OCI-LY1 (cell line): Measurements from ENCODE around the gene HLA-A.

Experiments used
- H2AFZ ChIP-seq: fragments of 200-600 bp; sonication (generic), shearing (Covaris generic); 2 replicates; pipeline ENCODE4 v1.6.0; 2014; ENCODE audit warnings: antibody characterized with exemption, mild to moderate bottlenecking, low read length
- H3F3A ChIP-seq: fragments of 200-600 bp; sonication (generic), shearing (Covaris generic); 2 replicates; pipeline ENCODE4 v1.6.0; 2014; ENCODE audit warnings: mild to moderate bottlenecking, antibody characterized with exemption, low read length, moderate library complexity; ENCODE audit not compliant: insufficient read depth
- H3K27ac ChIP-seq: fragments of 200-600 bp; sonication (generic); 2 replicates; pipeline ENCODE4 v1.5.1; 2014; ENCODE audit warnings: low read length, mixed run types, mild to moderate bottlenecking, low read depth; ENCODE audit not compliant: poor library complexity, severe bottlenecking
- H3K27me3 ChIP-seq: fragments of 200-600 bp; sonication (generic); 2 replicates; pipeline ENCODE4 v1.6.0; 2014; ENCODE audit warnings: antibody characterized with exemption, mild to moderate bottlenecking, low read length, moderate library complexity; ENCODE audit not compliant: insufficient read depth
- H3K36me3 ChIP-seq: fragments of 200-600 bp; sonication (generic); 2 replicates; pipeline ENCODE4 v1.6.1; 2014; ENCODE audit warnings: mild to moderate bottlenecking, antibody characterized with exemption, low read length, moderate library complexity, mixed read lengths; ENCODE audit not compliant: insufficient read depth
- H3K4me1 ChIP-seq: fragments of 200-600 bp; sonication (generic); 2 replicates; pipeline ENCODE4 v1.5.1; 2014; ENCODE audit warnings: mild to moderate bottlenecking, low read length, moderate library complexity; ENCODE audit not compliant: insufficient read depth, severe bottlenecking
- H3K4me2 ChIP-seq: fragments of 200-600 bp; sonication (generic), shearing (Covaris generic); 2 replicates; pipeline ENCODE4 v1.6.1; 2014; ENCODE audit warnings: low read length
- H3K4me3 ChIP-seq: fragments of 200-600 bp; sonication (generic); 2 replicates; pipeline ENCODE4 v1.5.1; 2014; ENCODE audit warnings: low read length, low read depth, mild to moderate bottlenecking, mixed read lengths; ENCODE audit not compliant: poor library complexity, severe bottlenecking
- H3K79me2 ChIP-seq: fragments of 200-600 bp; shearing (Covaris generic); 2 replicates; pipeline ENCODE4 v1.6.1; 2016; ENCODE audit warnings: mixed run types, low read length, mixed read lengths; ENCODE audit not compliant: insufficient read depth
- H3K9ac ChIP-seq: fragments of 200-600 bp; sonication (generic), shearing (Covaris generic); 2 replicates; pipeline ENCODE4 v1.6.1; 2014; ENCODE audit warnings: mild to moderate bottlenecking, low read length, mixed read lengths
- H3K9me2 ChIP-seq: fragments of 200-600 bp; sonication (generic), shearing (Covaris generic); 2 replicates; pipeline ENCODE4 v1.6.1; 2014; ENCODE audit warnings: low read depth, mild to moderate bottlenecking, low read length, mixed read lengths
- H3K9me3 ChIP-seq: fragments of 200-600 bp; shearing (Covaris generic); 2 replicates; pipeline ENCODE4 v1.6.1; 2014; ENCODE audit warnings: low read length, mixed read lengths
- H4K20me1 ChIP-seq: fragments of 200-600 bp; sonication (generic), shearing (Covaris generic); 2 replicates; pipeline ENCODE4 v1.6.0; 2016; ENCODE audit warnings: mild to moderate bottlenecking, low read length; ENCODE audit not compliant: insufficient read depth
- EZH2 ChIP-seq: fragments of 200-600 bp; sonication (generic), shearing (Covaris generic); IDR thresholded peaks from 2 replicates; pipeline ENCODE4 v1.8.0; 2017; ENCODE audit warnings: borderline replicate concordance, mixed run types, mild to moderate bottlenecking, antibody characterized with exemption, low read length, moderate library complexity, mixed read lengths
- TF ChIP-seq, protein P1 (sequence below): fragments of 200-600 bp; sonication (generic), shearing (Covaris generic); IDR thresholded peaks from 2 replicates; pipeline ENCODE4 v1.5.1; 2017; ENCODE audit warnings: mild to moderate bottlenecking, antibody characterized with exemption, low read length, moderate library complexity, mixed read lengths

Gene HLA-A

DNA sequence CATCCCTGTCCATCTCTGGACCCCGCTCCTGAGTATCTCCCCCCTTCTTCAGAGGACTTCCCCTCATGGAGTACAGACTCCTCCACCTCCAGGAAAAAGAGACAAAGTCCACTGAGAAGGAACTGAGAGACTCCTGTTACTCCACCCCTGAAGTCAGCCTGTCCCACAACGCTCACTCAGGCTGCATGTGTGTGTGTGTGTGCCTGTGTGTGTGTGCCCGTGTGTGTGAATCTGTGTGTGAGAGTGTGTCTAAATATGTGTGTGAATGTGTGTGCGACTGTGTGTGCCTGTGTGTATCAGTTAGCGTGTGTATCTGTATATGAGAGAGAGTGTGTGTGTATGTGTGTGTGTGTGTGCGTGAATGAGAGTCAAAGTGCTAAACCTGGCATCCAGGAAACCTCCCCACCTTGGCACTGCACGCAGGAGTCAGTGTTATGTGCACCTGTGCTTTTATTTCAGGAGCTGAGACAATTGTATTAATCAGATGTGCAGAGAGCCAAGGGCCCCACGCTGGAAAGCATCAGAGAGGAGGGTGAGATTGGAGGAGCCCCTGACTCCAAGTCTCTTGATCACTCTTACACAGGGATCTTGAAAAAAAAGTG lies 39.0 kb downstream of the HLA-A start:
- no peaks in the 10 kb centered on the region for H3K36me3 ChIP-seq
- no peak overlapping the region for H3K9ac ChIP-seq
- H3K4me1 ChIP-seq: no peaks in the 10 kb centered on the region
- H3F3A ChIP-seq: no peaks in the 10 kb centered on the region
- H3K27ac ChIP-seq: no peak overlapping the region
- H3K4me3 ChIP-seq: no peak overlapping the region
- H3K4me2 ChIP-seq: no peak overlapping the region
- TF ChIP-seq, protein P1, sequence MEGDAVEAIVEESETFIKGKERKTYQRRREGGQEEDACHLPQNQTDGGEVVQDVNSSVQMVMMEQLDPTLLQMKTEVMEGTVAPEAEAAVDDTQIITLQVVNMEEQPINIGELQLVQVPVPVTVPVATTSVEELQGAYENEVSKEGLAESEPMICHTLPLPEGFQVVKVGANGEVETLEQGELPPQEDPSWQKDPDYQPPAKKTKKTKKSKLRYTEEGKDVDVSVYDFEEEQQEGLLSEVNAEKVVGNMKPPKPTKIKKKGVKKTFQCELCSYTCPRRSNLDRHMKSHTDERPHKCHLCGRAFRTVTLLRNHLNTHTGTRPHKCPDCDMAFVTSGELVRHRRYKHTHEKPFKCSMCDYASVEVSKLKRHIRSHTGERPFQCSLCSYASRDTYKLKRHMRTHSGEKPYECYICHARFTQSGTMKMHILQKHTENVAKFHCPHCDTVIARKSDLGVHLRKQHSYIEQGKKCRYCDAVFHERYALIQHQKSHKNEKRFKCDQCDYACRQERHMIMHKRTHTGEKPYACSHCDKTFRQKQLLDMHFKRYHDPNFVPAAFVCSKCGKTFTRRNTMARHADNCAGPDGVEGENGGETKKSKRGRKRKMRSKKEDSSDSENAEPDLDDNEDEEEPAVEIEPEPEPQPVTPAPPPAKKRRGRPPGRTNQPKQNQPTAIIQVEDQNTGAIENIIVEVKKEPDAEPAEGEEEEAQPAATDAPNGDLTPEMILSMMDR: no peak
- peaks cover 5% of the 10 kb centered on the region; the same call in 1 of the 2 replicates for H3K27me3 ChIP-seq
- no peaks in the 10 kb centered on the region for H3K9me2 ChIP-seq
- H3K9me3 ChIP-seq: no peaks in the 10 kb centered on the region
- no peaks in the 10 kb centered on the region for H4K20me1 ChIP-seq
- no peak overlapping the region for H2AFZ ChIP-seq
- no peaks in the 10 kb centered on the region for H3K79me2 ChIP-seq

DNA sequence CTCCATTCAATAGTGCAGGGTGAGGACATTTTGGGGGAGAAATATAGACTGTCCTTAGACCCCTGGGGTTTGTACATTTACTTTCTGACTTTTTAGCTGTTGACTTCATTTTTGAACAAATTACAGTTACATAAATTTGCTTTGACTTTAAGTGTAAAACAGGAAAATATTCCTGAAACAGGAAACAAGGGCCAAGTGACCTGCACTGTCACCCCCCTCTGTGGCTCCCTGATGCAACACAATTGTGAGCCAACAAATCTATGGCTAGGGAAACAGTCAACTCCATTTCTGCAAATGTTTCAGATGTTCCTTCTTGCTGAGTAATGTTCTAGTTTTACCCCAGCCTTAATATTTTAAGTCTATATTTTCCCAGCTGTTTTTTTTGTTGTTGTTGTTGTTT lies 39.8 kb downstream of the HLA-A start:
- no peaks in the 10 kb centered on the region for H3K79me2 ChIP-seq
- TF ChIP-seq, protein P1: no peak
- TF ChIP-seq EZH2: no peak
- H3K9me3 ChIP-seq: no peaks in the 10 kb centered on the region
- H3K4me1 ChIP-seq: no peaks in the 10 kb centered on the region
- H3F3A ChIP-seq: no peaks in the 10 kb centered on the region
- no peaks in the 10 kb centered on the region for H3K9me2 ChIP-seq
- no peak overlapping the region for H3K9ac ChIP-seq
- H3K36me3 ChIP-seq: no peaks in the 10 kb centered on the region
- peaks cover 5% of the 10 kb centered on the region; the same call in 1 of the 2 replicates for H3K27me3 ChIP-seq
- H3K4me3 ChIP-seq: no peak overlapping the region
- H3K27ac ChIP-seq: no peak overlapping the region
- H4K20me1 ChIP-seq: no peaks in the 10 kb centered on the region
- no peak overlapping the region for H3K4me2 ChIP-seq
- no peak overlapping the region for H2AFZ ChIP-seq

DNA sequence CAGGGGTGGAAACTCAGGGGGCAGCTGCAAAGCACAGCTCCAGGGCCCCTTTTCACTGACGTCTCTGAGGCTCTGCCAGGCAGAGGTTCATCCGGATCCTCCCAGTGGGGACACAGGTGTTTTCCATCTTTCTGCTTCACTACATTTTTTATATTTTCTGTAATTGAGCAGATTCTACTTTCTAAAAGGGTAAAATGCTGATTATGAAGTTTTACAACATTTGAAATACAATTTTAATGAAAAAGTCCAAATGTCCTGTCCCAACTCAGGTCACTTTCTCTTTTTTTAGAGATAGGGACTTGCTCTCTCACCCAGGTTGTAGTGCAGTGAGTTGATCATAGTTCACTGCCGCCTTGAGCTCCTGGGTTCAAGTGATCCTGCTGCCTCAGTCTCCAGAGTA lies 41.9 kb downstream of the HLA-A start:
- Histone ChIP-seq H3K4me2 (no peak overlapping the region), H3K36me3 (no peaks in the 10 kb centered on the region), H2AFZ (no peak overlapping the region), H3K4me1 (no peaks in the 10 kb centered on the region), H3K4me3 (no peak overlapping the region), H3K9me3 (no peaks in the 10 kb centered on the region), H3K79me2 (no peaks in the 10 kb centered on the region), H3K9me2 (no peaks in the 10 kb centered on the region), H3K27ac (no peak overlapping the region), H3K27me3 (peaks cover 5% of the 10 kb centered on the region; the same call in 1 of the 2 replicates), H4K20me1 (no peaks in the 10 kb centered on the region), H3K9ac (no peak overlapping the region), H3F3A (no peaks in the 10 kb centered on the region)
- TF ChIP-seq, protein P1: no peak
- no peak for TF ChIP-seq EZH2
